GM23248 (cell line): Measurements from ENCODE around the gene ATP5IF1. TPM values are rescaled to one million over a fixed set of nuclear protein-coding genes. Genes with fewer than 3 reads are reported as not detected.

Source experiments
- DNase-seq: peaks from one replicate; pipeline ENCODE4 v3.0.0-alpha.2; 2015
- H2AFZ ChIP-seq: fragments of 200-600 bp; sonication (generic); 2 replicates; pipeline ENCODE4 v1.6.1; 2016; ENCODE audit warnings: antibody characterized with exemption
- H3F3A ChIP-seq: fragments of 200-600 bp; sonication (generic); 2 replicates; pipeline ENCODE4 v1.6.1; 2016; ENCODE audit warnings: mild to moderate bottlenecking, antibody characterized with exemption, mixed run types; ENCODE audit not compliant: insufficient read depth
- H3K27ac ChIP-seq: fragments of 200-600 bp; sonication (generic); 2 replicates; pipeline ENCODE4 v1.5.1; 2016; ENCODE audit warnings: mild to moderate bottlenecking
- H3K27me3 ChIP-seq: fragments of 200-600 bp; sonication (generic); replicated peaks from 2 replicates; pipeline ENCODE4 v1.6.1; 2016; ENCODE audit warnings: mild to moderate bottlenecking; ENCODE audit not compliant: insufficient read depth
- H3K36me3 ChIP-seq: fragments of 200-600 bp; sonication (generic); 2 replicates; pipeline ENCODE4 v1.6.1; 2016; ENCODE audit warnings: low read depth, mild to moderate bottlenecking
- H3K4me1 ChIP-seq: fragments of 200-600 bp; sonication (generic); 2 replicates; pipeline ENCODE4 v1.6.1; 2016; ENCODE audit warnings: mild to moderate bottlenecking; ENCODE audit not compliant: insufficient read depth
- H3K4me2 ChIP-seq: fragments of 200-600 bp; sonication (generic); one replicate; pipeline ENCODE4 v1.6.1; 2016; ENCODE audit warnings: mild to moderate bottlenecking; ENCODE audit not compliant: unreplicated experiment
- H3K4me3 ChIP-seq: fragments of 200-600 bp; sonication (generic); 2 replicates; pipeline ENCODE4 v1.5.1; 2016; ENCODE audit warnings: mild to moderate bottlenecking
- H3K79me2 ChIP-seq: fragments of 200-600 bp; sonication (generic); 2 replicates; pipeline ENCODE4 v1.6.1; 2016; ENCODE audit warnings: mild to moderate bottlenecking; ENCODE audit not compliant: insufficient read depth
- H3K9ac ChIP-seq: fragments of 200-600 bp; sonication (generic); 2 replicates; pipeline ENCODE4 v1.6.1; 2016; ENCODE audit warnings: mild to moderate bottlenecking
- H3K9me2 ChIP-seq: fragments of 200-600 bp; sonication (generic); 2 replicates; pipeline ENCODE4 v1.6.1; 2016; ENCODE audit warnings: mixed run types, mild to moderate bottlenecking, moderate library complexity; ENCODE audit not compliant: insufficient read depth
- H3K9me3 ChIP-seq: fragments of 200-600 bp; sonication (generic); one replicate; pipeline ENCODE4 v1.6.1; 2017; ENCODE audit warnings: low read depth
- H4K20me1 ChIP-seq: fragments of 200-600 bp; sonication (generic); 2 replicates; pipeline ENCODE4 v1.6.0; 2016; ENCODE audit not compliant: insufficient read depth
- EZH2 ChIP-seq: fragments of 200-600 bp; sonication (generic); IDR thresholded peaks from 2 replicates; pipeline ENCODE4 v1.6.1; 2018; ENCODE audit warnings: antibody characterized with exemption, mild to moderate bottlenecking; ENCODE audit not compliant: insufficient read depth, poor library complexity, severe bottlenecking
- EZH2phosphoT487 ChIP-seq: fragments of 200-600 bp; sonication (generic); IDR thresholded peaks from 2 replicates; pipeline ENCODE4 v1.6.1; 2018; ENCODE audit warnings: antibody characterized with exemption, moderate library complexity, mild to moderate bottlenecking, low read depth; ENCODE audit not compliant: insufficient read depth
- WGBS, 2 experiments: methylation state at CpG; one replicate each; pipeline ENCODE4 v1.1.6; 2015 to 2017; ENCODE audit warnings: low lambda C conversion rate in 2 of 2, low coverage in 1 of 2; ENCODE audit errors: missing lambda C conversion rate in 2 of 2; 5-methylcytosine and 5-hydroxymethylcytosine counted together
- in situ Hi-C: fragments of 300-500 bp; cut with MboI; formaldehyde crosslinking; loops from 2 replicates; pipeline ENCODE4 v1.15.0; 2020
- polyA plus RNA-seq: library from polyadenylated mRNA; unstranded; fragments of >200 nt; fragmentation: Nextera tagmentation; extraction: Ambion mirVana; gene quantifications from 2 replicates; pipeline ENCODE4 v1.2.1, GENCODE V29; 2016
- total RNA-seq: library from RNA; depleted of rRNA; stranded (reverse); fragments of >200 nt; shearing (Covaris generic); gene quantifications from 2 replicates; pipeline ENCODE4 v1.2.3, GENCODE V29; 2014

The ATP5IF1 gene
- total and polyA plus RNA-seq, 2 experiments from 2014 or later, result 98.1 to 418 TPM

DNA sequence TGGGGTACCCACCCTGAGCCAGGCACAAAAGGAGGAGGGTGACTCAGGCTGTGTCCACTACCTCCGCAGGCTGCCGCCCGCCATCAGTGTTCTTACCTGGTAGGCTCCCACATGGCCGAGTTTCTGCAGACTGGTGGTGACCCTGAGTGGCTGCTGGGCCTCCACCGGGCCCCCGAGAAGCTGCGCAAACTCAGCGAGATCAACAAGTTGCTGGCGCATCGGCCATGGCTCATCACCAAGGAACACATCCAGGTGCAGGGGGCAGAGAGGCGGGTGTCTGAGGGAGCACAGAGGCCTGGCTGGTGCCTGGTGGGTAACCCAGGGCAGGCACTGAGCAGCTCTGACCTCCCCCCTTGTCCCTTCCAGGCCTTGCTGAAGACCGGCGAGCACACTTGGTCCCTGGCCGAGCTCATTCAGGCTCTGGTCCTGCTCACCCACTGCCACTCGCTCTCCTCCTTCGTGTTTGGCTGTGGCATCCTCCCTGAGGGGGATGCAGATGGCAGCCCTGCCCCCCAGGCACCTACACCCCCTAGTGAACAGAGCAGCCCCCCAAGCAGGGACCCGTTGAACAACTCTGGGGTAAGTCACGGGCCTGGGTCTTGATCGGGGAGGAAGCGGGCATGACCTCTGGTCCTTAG lies 36.4 kb downstream of the ATP5IF1 start:
- H3K36me3 ChIP-seq, result peaks cover 66% of the 10 kb centered on the region
- TF ChIP-seq EZH2 (no peak), EZH2phosphoT487 (no peak)

DNA sequence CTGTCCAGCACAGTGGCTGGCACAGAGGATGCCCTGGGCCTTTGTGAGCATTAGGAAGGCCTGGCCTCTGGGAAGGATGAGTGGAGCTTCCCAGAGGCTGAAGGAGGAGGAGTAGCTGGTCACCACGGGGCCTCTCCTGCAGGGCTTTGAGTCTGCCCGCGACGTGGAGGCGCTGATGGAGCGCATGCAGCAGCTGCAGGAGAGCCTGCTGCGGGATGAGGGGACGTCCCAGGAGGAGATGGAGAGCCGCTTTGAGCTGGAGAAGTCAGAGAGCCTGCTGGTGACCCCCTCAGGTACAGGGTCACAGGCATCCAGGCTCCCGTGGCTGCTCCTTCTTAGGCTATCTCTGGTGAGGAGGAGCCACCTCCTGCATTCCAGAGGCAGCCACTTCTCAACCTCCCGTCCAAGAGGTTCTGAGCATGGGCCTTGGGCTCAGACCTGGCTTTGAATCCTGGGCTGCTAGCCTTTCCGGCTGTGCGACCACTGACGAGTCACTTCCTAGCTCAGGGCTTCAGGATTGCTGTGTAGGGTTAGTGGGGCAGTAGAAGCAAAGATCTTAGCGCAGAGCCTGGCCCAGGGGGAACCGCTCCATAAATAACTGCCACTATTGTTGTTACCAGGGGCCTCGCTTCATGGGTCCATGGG lies 37.4 kb downstream of the ATP5IF1 start:
- H3K4me3 ChIP-seq, result no peak overlapping the region
- no peaks in the 10 kb centered on the region for H3K9me2 ChIP-seq
- H2AFZ ChIP-seq, result no peak overlapping the region
- H3K27me3 ChIP-seq, result no peaks in the 10 kb centered on the region
- peaks cover 96% of the 10 kb centered on the region for H3K79me2 ChIP-seq
- H4K20me1 ChIP-seq, result peaks cover 36% of the 10 kb centered on the region; the same call in 1 of the 2 replicates
- no peaks in the 10 kb centered on the region for H3K4me1 ChIP-seq
- DNase-seq, result no peak
- H3K4me2 ChIP-seq, result no peak overlapping the region
- TF ChIP-seq EZH2phosphoT487 (no peak), EZH2 (no peak)
- H3K9me3 ChIP-seq, result no peaks in the 10 kb centered on the region
- H3K27ac ChIP-seq, result no peak overlapping the region
- in situ Hi-C loops, result no loop called here
- 84 to 88% methylated on average over 17 of the region's 17 CpGs for WGBS, 2 experiments
- H3K9ac ChIP-seq, result no peak overlapping the region
- peaks cover 76% of the 10 kb centered on the region for H3K36me3 ChIP-seq
- H3F3A ChIP-seq, result peaks cover 60% of the 10 kb centered on the region; the same call in 1 of the 2 replicates

More for the DNA sequence above, 36.4 kb downstream of the ATP5IF1 start:
- Histone ChIP-seq H3K4me1 (peaks cover 9% of the 10 kb centered on the region), H3K9ac (no peak overlapping the region), H3K4me2 (no peak overlapping the region), H3K27ac (no peak overlapping the region), H4K20me1 (peaks cover 40% of the 10 kb centered on the region; the same call in 1 of the 2 replicates), H3K27me3 (no peaks in the 10 kb centered on the region), H3K9me2 (no peaks in the 10 kb centered on the region), H3F3A (peaks cover 55% of the 10 kb centered on the region; the same call in 1 of the 2 replicates), H3K9me3 (no peaks in the 10 kb centered on the region), H2AFZ (no peak overlapping the region), H3K79me2 (peaks cover 96% of the 10 kb centered on the region), H3K4me3 (no peak overlapping the region)
- in situ Hi-C loops, result no loop called here
- 95 to 98% methylated on average over 18 to 20 of the region's 20 CpGs for WGBS, 2 experiments
- DNase-seq, result no peak

DNA sequence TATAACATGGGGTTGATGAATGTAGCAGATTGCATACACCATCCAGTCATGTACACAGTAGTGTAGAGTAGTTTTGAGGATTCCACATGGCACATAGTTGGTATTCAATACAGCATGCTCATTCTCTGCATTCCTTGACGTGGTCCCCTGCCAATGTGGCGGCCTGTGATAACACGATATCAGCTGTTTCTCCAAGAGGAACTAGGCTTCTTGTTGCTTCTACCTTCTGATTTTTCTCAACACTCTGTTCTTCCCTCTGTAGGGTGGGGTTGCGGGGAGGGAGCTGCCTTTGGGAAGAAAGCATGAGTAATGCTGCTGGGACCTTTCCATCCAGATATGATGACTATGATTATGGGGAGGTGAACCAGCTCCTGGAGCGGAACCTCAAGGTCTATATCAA lies 42.8 kb downstream of the ATP5IF1 start:
- Histone ChIP-seq H3K4me3 (no peak overlapping the region), H3K9me3 (no peaks in the 10 kb centered on the region), H3K27me3 (no peaks in the 10 kb centered on the region), H3K4me2 (no peak overlapping the region), H3K9ac (no peak overlapping the region), H3K27ac (no peak overlapping the region), H3K4me1 (no peaks in the 10 kb centered on the region), H4K20me1 (peaks cover 10% of the 10 kb centered on the region; the same call in 1 of the 2 replicates), H3K9me2 (no peaks in the 10 kb centered on the region), H3K36me3 (peaks cover 94% of the 10 kb centered on the region), H3K79me2 (peaks cover 74% of the 10 kb centered on the region), H2AFZ (no peak overlapping the region), H3F3A (peaks cover 73% of the 10 kb centered on the region)
- in situ Hi-C loops, result no loop called here
- 98 to 99% methylated on average over 5 of the region's 5 CpGs for WGBS, 2 experiments
- peak; percentile 27 for DNase-seq
- TF ChIP-seq EZH2phosphoT487, result no peak
- TF ChIP-seq EZH2, result no peak

DNA sequence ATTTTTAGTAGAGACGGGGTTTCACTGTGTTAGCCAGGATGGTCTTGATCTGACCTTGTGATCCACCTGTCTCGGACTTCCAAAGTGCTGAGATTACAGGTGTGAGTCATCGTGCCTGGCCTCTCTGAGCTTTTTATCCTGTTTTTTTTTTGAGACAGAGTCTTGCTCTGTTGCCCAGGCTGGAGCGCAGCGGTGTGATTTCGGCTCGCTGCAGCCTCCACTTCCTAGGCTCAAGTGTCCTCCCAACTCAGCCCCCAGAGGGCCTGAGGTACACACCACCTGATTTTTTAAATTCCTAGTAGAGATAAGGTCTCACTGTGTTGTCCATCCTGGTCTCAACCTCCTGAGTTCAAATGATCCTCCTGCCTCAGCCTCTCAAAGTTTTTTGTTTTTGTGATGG lies 43.8 kb downstream of the ATP5IF1 start:
- no peak overlapping the region for H3K9ac ChIP-seq
- H3K79me2 ChIP-seq, result peaks cover 65% of the 10 kb centered on the region
- in situ Hi-C loops, result no loop called here
- TF ChIP-seq EZH2, result no peak
- TF ChIP-seq EZH2phosphoT487, result no peak
- 97 to 98% methylated on average over 7 of the region's 7 CpGs for WGBS, 2 experiments
- H3F3A ChIP-seq, result peaks cover 72% of the 10 kb centered on the region
- no peak overlapping the region for H3K4me2 ChIP-seq
- no peaks in the 10 kb centered on the region for H3K4me1 ChIP-seq
- no peak overlapping the region for H3K4me3 ChIP-seq
- no peak overlapping the region for H3K27ac ChIP-seq
- peaks cover 90% of the 10 kb centered on the region for H3K36me3 ChIP-seq
- DNase-seq, result no peak
- no peaks in the 10 kb centered on the region for H3K27me3 ChIP-seq
- H4K20me1 ChIP-seq, result peaks cover 5% of the 10 kb centered on the region; the same call in 1 of the 2 replicates
- no peaks in the 10 kb centered on the region for H3K9me2 ChIP-seq
- no peak overlapping the region for H2AFZ ChIP-seq
- H3K9me3 ChIP-seq, result no peaks in the 10 kb centered on the region
